Left renal pelvis (tissue), 4 donors: Measurements from ENCODE around the gene KRTAP4-7. TPM values are rescaled to one million over a fixed set of nuclear protein-coding genes. Genes with fewer than 3 reads are reported as not detected.
"Not testable (repeated sequence)": the region's sequence is repeated elsewhere in the genome, so short reads cannot be mapped to it uniquely, and the experiment has no call there.

ENCODE experiments used
- DNase-seq, 4 donors: peaks; one replicate each; pipeline ENCODE4 v3.0.0-alpha.2; 2013; ENCODE audit warnings: low read depth in 4 of 4, low spot score in 3 of 4
- polyA plus RNA-seq, 4 donors: library from polyadenylated mRNA; unstranded; fragments of 120-200 nt; gene quantifications; one replicate each; pipeline ENCODE4 v1.2.1, GENCODE V29; 2013; ENCODE audit not compliant: insufficient read length in 4 of 4

KRTAP4-7 gene
- polyA plus RNA-seq, 4 donors: not detected

- no peak for DNase-seq
Observed at GRCh38 chr17:41107941-41108450, 24.0 kb downstream of the KRTAP4-7 start.

- DNase-seq: not testable (repeated sequence)
Observed at GRCh38 chr17:41108728-41109386, 24.9 kb downstream of the KRTAP4-7 start.

- no peak for DNase-seq
Observed at GRCh38 chr17:41111151-41111885, 27.4 kb downstream of the KRTAP4-7 start.

- DNase-seq: no peak
Observed at GRCh38 chr17:41116297-41116696, 32.3 kb downstream of the KRTAP4-7 start.

- not testable (repeated sequence) for DNase-seq
Observed at GRCh38 chr17:41117846-41118386, 34.0 kb downstream of the KRTAP4-7 start, which contains the start of gene KRTAP4-11. TSS of gene KRTAP4-11 (minus strand) at chr17:41118373. CDS start at chr17:41118315, 58 bp downstream.

GRCh38 chr17:41118721-41119120, 34.8 kb downstream of the KRTAP4-7 start:
- no peak for DNase-seq

GRCh38 chr17:41119696-41120690, 36.0 kb downstream of the KRTAP4-7 start:
- DNase-seq: not testable (repeated sequence)

- DNase-seq: no peak
Observed at GRCh38 chr17:41121742-41122141, 37.8 kb downstream of the KRTAP4-7 start.

- not testable (repeated sequence) for DNase-seq
Observed at GRCh38 chr17:41123292-41123990, 39.5 kb downstream of the KRTAP4-7 start.

- not testable (repeated sequence) for DNase-seq
Observed at GRCh38 chr17:41123991-41124371, 40.0 kb downstream of the KRTAP4-7 start, which contains the start of gene KRTAP4-12. TSS of gene KRTAP4-12 (minus strand) at chr17:41124182. CDS start at chr17:41124122, 60 bp downstream.

- no peak for DNase-seq
Observed at GRCh38 chr17:41125064-41125463, 41.1 kb downstream of the KRTAP4-7 start.

- DNase-seq: no peak
Observed at GRCh38 chr17:41126412-41126811, 42.5 kb downstream of the KRTAP4-7 start.

GRCh38 chr17:41127371-41127770, 43.4 kb downstream of the KRTAP4-7 start:
- no peak for DNase-seq

- DNase-seq: no peak
Observed at GRCh38 chr17:41131979-41132378, 48.0 kb downstream of the KRTAP4-7 start.

- DNase-seq: no peak
Observed at GRCh38 chr17:41133880-41134735, 50.2 kb downstream of the KRTAP4-7 start.
